OCI-LY7 (cell line): ENCODE data around the gene ZNF365.

Source experiments
- EZH2phosphoT487 ChIP-seq: fragments of 200-600 bp; sonication (generic); IDR thresholded peaks from 2 replicates; pipeline ENCODE4 v1.6.1; 2018; ENCODE audit warnings: low read depth, borderline replicate concordance, mild to moderate bottlenecking, mixed run types, antibody characterized with exemption, low read length, moderate library complexity, mixed read lengths
- TF ChIP-seq, protein P1 (sequence below): fragments of 200-600 bp; sonication (generic); conservative IDR thresholded peaks from 2 replicates; pipeline ENCODE4 v1.5.1; 2014; ENCODE audit warnings: mild to moderate bottlenecking, antibody characterized with exemption, low read length, moderate library complexity, mixed read lengths

DNA sequence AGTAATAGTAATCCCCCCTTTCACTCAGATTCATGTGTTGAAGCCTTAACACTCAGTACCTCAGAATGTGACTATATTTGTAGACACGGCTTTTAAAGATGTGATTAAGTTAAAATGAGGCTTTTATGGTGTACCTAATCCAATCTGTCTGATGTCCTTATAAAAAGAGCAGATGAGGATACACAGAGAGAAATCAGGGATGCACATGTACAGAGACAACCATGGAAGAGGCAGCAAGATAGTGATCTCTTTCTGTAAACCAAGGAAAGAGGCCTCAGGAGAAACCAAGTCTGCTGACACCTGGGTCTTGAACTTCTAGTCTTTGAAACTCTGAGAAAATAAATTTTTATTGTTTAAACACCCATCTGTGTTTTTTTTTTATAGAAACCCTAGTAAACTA is 44.0 kb upstream of the ZNF365 start:
- TF ChIP-seq EZH2phosphoT487, result no peak
- TF ChIP-seq, protein P1, sequence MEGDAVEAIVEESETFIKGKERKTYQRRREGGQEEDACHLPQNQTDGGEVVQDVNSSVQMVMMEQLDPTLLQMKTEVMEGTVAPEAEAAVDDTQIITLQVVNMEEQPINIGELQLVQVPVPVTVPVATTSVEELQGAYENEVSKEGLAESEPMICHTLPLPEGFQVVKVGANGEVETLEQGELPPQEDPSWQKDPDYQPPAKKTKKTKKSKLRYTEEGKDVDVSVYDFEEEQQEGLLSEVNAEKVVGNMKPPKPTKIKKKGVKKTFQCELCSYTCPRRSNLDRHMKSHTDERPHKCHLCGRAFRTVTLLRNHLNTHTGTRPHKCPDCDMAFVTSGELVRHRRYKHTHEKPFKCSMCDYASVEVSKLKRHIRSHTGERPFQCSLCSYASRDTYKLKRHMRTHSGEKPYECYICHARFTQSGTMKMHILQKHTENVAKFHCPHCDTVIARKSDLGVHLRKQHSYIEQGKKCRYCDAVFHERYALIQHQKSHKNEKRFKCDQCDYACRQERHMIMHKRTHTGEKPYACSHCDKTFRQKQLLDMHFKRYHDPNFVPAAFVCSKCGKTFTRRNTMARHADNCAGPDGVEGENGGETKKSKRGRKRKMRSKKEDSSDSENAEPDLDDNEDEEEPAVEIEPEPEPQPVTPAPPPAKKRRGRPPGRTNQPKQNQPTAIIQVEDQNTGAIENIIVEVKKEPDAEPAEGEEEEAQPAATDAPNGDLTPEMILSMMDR, result no peak
